MM.1S (cell line): ENCODE measurements around the gene VPS4A.

ENCODE experiments used
- DNase-seq: peaks from one replicate; pipeline ENCODE4 v3.0.0-alpha.2; 2015
- H2AFZ ChIP-seq: fragments of 300-600 bp; sonication (generic); 2 replicates; pipeline ENCODE4 v1.6.0; 2016; ENCODE audit warnings: antibody characterized with exemption, low read length
- H3F3A ChIP-seq: fragments of 300-600 bp; sonication (generic); 2 replicates; pipeline ENCODE4 v1.6.1; 2016; ENCODE audit warnings: mild to moderate bottlenecking, antibody characterized with exemption, low read length, moderate library complexity, mixed read lengths; ENCODE audit not compliant: insufficient read depth
- H3K27ac ChIP-seq: fragments of 300-600 bp; sonication (generic); 2 replicates; pipeline ENCODE4 v1.5.1; 2016; ENCODE audit warnings: mild to moderate bottlenecking, low read length
- H3K27me3 ChIP-seq: fragments of 300-600 bp; sonication (generic); replicated peaks from 2 replicates; pipeline ENCODE4 v1.6.0; 2016; ENCODE audit warnings: low read length; ENCODE audit not compliant: insufficient read depth
- H3K36me3 ChIP-seq: fragments of 300-600 bp; sonication (generic); replicated peaks from 2 replicates; pipeline ENCODE4 v1.6.1; 2016; ENCODE audit warnings: mild to moderate bottlenecking, low read length, mixed read lengths; ENCODE audit not compliant: insufficient read depth
- H3K4me1 ChIP-seq: fragments of 300-600 bp; sonication (generic); 2 replicates; pipeline ENCODE4 v1.6.1; 2016; ENCODE audit warnings: low read length, mixed read lengths
- H3K4me2 ChIP-seq: fragments of 300-600 bp; sonication (generic); 2 replicates; pipeline ENCODE4 v1.6.0; 2016; ENCODE audit warnings: low read depth, low read length
- H3K4me3 ChIP-seq: fragments of 300-600 bp; sonication (generic); 2 replicates; pipeline ENCODE4 v1.5.1; 2016; ENCODE audit warnings: low read length, mixed read lengths
- H3K79me2 ChIP-seq: fragments of 300-600 bp; sonication (generic); 2 replicates; pipeline ENCODE4 v1.6.1; 2016; ENCODE audit warnings: mixed run types, low read length, mixed read lengths
- H3K9ac ChIP-seq: fragments of 300-600 bp; sonication (generic); 2 replicates; pipeline ENCODE4 v1.6.1; 2016; ENCODE audit warnings: low read length, mixed read lengths
- H3K9me2 ChIP-seq: fragments of 300-600 bp; sonication (generic); replicated peaks from 2 replicates; pipeline ENCODE4 v1.6.1; 2016; ENCODE audit warnings: mild to moderate bottlenecking, low read length, mixed read lengths; ENCODE audit not compliant: insufficient read depth
- H3K9me3 ChIP-seq: fragments of 300-600 bp; sonication (generic); replicated peaks from 2 replicates; pipeline ENCODE4 v1.6.1; 2016; ENCODE audit warnings: mild to moderate bottlenecking, low read length, mixed read lengths; ENCODE audit not compliant: insufficient read depth
- H4K20me1 ChIP-seq: fragments of 300-600 bp; sonication (generic); 2 replicates; pipeline ENCODE4 v1.6.1; 2016; ENCODE audit warnings: mild to moderate bottlenecking, low read length, moderate library complexity, mixed read lengths; ENCODE audit not compliant: insufficient read depth
- CTCF ChIP-seq: fragments of 300-600 bp; sonication (generic); IDR thresholded peaks from 2 replicates; pipeline ENCODE4 v1.5.1; 2016; ENCODE audit warnings: antibody characterized with exemption, low read length, mixed read lengths
- EZH2 ChIP-seq: fragments of 300-600 bp; sonication (generic); optimal IDR thresholded peaks from 2 replicates; pipeline ENCODE3; 2017; ENCODE audit warnings: low read depth, mild to moderate bottlenecking, antibody characterized with exemption, low read length, mixed read lengths
- EZH2phosphoT487 ChIP-seq: fragments of 300-600 bp; sonication (generic); IDR thresholded peaks from 2 replicates; pipeline ENCODE4 v1.6.1; 2018; ENCODE audit warnings: antibody characterized with exemption, low read length

The VPS4A gene

GRCh38 chr16:69363281-69363717 lies 52.1 kb downstream of the VPS4A start:
- no peak for TF ChIP-seq CTCF
- TF ChIP-seq EZH2 = no peak
- no peak for TF ChIP-seq EZH2phosphoT487
- Histone ChIP-seq H3F3A (no peaks in the 10 kb centered on the region), H3K27ac (no peak overlapping the region), H3K27me3 (no peaks in the 10 kb centered on the region), H3K4me3 (no peak overlapping the region), H2AFZ (no peak overlapping the region), H3K9me2 (no peaks in the 10 kb centered on the region), H3K4me2 (no peak overlapping the region), H3K36me3 (peaks cover 3% of the 10 kb centered on the region; the same call in 1 of the 2 replicates), H3K9me3 (no peaks in the 10 kb centered on the region), H3K4me1 (no peaks in the 10 kb centered on the region), H4K20me1 (no peaks in the 10 kb centered on the region), H3K9ac (no peak overlapping the region), H3K79me2 (no peaks in the 10 kb centered on the region)
- no peak for DNase-seq

DNA sequence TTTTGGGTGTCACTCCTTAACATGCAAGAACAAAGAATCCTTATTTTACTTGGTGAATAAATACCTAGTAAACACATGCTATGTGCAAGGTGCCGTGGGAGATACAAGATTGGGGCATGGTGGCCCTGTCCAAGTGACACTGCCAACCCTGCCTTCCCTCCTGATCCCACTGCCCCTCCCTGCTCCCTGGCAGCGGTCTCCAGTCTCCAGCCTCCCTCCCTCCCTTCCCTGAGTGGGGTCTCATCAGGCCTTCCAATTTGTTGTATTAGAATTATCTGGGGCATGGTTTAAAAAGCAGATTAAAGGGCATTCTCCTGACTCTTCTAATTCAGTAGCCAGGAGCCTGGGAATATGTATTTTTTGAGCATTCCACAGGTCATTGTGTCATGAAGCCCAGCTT lies 52.9 kb downstream of the VPS4A start:
- Histone ChIP-seq H3K9me3 (no peaks in the 10 kb centered on the region), H3F3A (no peaks in the 10 kb centered on the region), H3K27me3 (no peaks in the 10 kb centered on the region), H2AFZ (no peak overlapping the region), H3K9me2 (no peaks in the 10 kb centered on the region), H3K36me3 (peaks cover 3% of the 10 kb centered on the region; the same call in 1 of the 2 replicates), H4K20me1 (no peaks in the 10 kb centered on the region), H3K4me2 (no peak overlapping the region), H3K79me2 (no peaks in the 10 kb centered on the region), H3K27ac (no peak overlapping the region), H3K4me3 (no peak overlapping the region), H3K4me1 (no peaks in the 10 kb centered on the region), H3K9ac (no peak overlapping the region)
- TF ChIP-seq CTCF (no peak), EZH2phosphoT487 (no peak), EZH2 (no peak)
- no peak for DNase-seq

GRCh38 chr16:69365901-69366300 lies 54.8 kb downstream of the VPS4A start:
- TF ChIP-seq EZH2 = no peak
- TF ChIP-seq EZH2phosphoT487 = no peak
- TF ChIP-seq CTCF = no peak
- Histone ChIP-seq H3K9me3 (no peaks in the 10 kb centered on the region), H3K4me3 (no peak overlapping the region), H3K27ac (no peak overlapping the region), H3K79me2 (no peaks in the 10 kb centered on the region), H3K4me2 (no peak overlapping the region), H3K36me3 (peaks cover 9% of the 10 kb centered on the region; the same call in 1 of the 2 replicates), H3K27me3 (no peaks in the 10 kb centered on the region), H3K9ac (no peak overlapping the region), H2AFZ (no peak overlapping the region), H3K9me2 (no peaks in the 10 kb centered on the region), H3F3A (no peaks in the 10 kb centered on the region), H3K4me1 (no peaks in the 10 kb centered on the region), H4K20me1 (no peaks in the 10 kb centered on the region)
- no peak for DNase-seq
